Renal cortex interstitium (tissue), 11 donors: ENCODE data around the gene ARID1B. TPM values are rescaled to one million over a fixed set of nuclear protein-coding genes. Genes with fewer than 3 reads are reported as not detected.

Source experiments
- DNase-seq, 11 donors: peaks; one replicate each; pipeline ENCODE4 v3.0.0-alpha.2; 2013; ENCODE audit warnings: low read depth in 9 of 11, low spot score in 4 of 11; ENCODE audit errors: extremely low read depth in 1 of 11
- polyA plus RNA-seq, 3 donors: library from polyadenylated mRNA; unstranded; fragments of 120-200 nt; gene quantifications; one replicate each; pipeline ENCODE4 v1.2.1, GENCODE V29; 2013; ENCODE audit not compliant: insufficient read length in 3 of 3

Gene ARID1B
- polyA plus RNA-seq, 3 donors: 74.6 to 84.5 (median 76.8) TPM

DNA sequence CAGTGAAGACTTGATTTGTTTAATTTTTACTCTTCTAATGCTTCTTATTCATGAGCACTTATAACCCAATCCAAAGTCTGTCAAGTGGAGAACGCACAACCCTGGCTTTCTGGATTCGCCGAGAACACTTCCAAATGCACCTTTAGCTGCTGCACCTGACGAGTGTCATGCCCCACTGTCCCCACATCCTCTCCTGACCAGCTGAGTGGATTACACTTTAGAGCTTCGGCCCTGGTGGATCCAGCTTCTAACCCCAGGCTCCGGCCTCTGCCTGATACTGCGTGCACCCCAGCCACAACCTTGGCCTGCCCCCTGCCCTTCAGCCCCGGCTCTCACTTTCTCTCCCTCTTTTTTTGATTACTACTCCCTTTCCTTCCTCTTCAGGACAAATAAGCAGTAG lies 287.3 kb downstream of the ARID1B start:
- DNase-seq: no peak

DNA sequence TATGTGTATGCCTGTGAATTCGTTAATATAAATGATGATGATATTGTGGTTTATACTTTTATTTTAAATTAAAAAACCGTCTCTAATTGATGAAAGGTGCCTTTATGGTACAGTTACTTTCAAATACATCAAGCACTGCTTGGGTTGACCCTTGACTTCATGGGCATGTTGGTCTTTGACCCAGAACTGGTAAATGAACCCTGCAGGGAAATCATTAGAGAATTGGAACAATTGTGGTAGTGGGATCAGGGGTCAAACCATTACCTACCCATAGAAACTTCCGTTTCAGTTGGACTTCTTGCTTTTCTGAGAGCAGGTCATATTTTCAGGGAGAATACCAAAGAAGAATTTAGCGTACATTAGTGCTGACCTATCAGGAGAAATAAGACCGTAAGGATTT lies 288.2 kb downstream of the ARID1B start:
- no peak for DNase-seq

DNA sequence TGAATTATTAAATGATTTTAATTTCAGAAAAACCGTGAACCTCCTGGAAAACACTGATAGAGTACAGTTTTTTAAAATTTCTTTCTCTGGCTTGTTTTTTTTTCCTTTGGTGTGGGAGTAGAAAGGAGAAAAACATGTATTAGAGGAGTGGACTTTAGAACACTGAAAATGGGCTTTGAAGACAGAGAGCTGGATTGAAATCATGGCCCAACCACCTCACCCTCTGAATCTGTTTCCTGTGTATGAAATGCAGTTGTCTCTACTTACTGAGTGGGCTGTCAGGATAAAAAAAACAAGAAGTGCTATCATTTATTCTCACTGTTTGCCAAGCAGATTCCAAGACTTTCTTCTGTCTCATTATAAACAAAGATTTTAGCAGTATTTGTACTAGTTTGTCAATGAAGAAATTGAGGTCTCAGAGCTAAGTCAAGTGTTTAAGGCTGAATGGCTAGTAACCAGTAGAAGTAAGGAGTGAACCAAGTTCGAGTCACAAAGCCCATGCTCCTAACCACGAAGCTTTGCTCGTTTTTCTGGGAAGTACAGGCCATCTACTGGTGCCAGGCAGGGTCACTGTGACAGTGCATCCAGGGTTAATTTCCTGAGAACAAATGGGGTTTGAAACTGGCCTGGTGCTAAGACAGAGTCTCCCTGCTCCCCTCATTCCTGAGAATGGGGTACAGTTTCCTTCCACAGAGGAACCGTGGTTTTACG lies 289.8 kb downstream of the ARID1B start:
- no peak for DNase-seq

DNA sequence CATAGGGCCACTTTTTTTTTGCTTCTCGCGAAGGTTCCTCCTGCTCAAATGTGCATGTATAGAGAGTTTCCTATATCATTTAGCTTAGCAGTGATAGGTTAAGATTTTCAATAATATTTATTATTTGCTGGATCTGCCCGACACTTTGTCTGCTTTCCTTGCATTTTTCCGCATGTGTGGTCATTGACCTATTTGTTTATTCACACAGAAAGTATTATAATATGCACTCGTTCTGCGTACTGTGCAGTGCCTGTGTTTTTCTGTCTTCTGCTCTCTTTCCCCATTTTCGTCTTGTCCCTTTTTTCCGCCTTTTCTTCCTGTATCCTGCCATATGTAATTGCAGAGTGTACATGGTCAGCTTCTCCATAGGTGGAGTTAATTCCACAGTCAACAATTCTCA lies 290.3 kb downstream of the ARID1B start:
- DNase-seq: no peak

DNA sequence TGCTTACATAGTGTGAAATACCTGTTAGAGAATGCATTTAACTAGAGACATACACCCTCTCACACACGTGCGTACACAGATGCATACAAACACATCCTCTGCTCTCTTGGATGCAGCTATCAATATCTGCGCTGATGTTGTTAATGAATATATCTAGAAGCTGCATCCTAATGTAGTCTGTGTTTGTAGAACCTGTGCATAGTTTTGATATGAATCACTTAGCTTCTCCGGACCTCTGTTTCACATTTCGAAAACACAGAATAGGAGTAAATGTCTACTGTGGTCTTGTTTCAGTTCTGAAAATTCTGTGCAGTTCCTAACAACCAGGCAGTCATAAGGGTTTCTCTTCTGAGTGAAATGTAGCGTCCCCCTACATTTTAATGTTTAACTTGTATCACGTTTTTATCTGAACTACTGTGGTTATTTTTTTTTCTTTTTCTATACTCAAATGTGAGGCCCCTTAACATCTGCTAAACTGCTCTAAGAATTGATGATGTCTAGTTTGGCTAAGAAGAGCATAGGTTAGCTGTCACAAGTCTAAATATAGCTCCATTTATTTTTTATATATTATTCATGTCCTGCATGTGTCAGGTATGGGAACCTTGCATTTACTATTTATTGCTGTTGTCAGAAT lies 291.6 kb downstream of the ARID1B start:
- no peak for DNase-seq

DNA sequence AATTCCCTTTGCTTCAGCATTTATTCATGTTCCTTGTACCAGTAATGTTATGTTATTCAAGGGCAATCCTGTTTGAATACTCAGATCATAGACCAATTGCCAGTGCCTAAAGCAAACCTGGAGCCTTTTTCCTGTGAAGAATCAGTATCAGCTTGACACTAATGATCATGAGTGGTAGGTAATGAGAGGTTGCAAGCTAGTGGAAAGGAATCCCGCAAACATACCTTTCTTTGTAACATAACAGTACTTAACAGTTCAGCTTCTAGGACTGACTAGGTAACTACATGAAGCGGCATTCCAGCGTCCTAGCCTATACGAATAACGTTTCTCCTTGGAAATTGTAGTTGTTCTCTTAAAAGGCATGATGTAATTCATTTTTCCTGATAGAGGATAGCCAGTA lies 292.4 kb downstream of the ARID1B start:
- DNase-seq: peak in 1 of 11 donors; percentile 20

DNA sequence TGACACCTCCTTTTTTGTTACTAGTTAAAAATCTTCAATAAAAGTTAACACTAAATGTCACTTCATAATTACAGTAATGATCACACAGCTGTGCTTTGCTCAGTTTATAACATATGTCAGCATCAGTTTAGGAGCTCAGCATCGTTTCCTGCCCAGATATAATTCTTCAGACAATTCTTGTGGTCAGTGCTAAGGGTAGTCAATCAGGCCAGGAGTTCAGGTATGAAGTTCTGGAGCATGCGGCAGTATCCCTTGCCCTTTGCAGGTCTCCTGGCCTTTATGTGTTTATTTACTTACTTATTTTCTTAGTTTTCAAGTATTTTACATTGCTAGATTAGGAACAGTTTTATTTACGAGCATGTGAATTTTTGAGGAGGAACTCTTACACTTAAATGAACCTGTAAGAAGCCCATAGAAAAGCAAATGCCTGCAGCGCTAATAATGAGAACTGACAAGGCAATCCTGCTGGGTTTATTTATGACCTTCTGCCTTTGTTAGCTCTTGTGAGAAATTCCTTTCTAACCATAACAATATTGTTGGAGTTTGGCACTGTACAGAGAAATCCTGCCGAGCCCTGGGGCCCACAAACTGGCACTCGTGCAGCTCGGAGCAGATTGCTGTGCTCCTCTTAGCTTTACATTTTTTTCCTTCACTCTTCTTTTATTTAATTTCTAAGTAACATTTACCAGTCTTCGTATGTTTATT lies 293.4 kb downstream of the ARID1B start:
- peak in 2 of 11 donors; percentile 25 to 27 for DNase-seq

DNA sequence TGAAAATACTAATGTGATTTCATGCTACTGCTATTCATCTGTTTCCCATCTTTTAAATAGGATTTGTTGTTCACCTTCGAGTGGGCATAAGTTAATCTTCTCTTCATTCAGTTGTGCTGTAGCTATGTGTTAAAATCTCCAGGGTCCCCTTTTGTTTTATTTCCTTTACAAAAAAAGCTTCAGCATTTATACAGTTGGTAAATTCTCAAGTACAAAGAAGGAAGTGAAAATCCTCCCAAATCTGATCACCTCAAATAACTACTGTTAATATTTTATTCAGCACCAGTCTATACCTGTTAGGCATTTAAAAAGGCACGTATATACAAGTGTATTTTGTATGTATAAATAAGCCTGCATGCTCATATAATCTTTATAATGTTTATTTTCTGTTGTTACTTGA lies 294.9 kb downstream of the ARID1B start:
- DNase-seq: no peak

DNA sequence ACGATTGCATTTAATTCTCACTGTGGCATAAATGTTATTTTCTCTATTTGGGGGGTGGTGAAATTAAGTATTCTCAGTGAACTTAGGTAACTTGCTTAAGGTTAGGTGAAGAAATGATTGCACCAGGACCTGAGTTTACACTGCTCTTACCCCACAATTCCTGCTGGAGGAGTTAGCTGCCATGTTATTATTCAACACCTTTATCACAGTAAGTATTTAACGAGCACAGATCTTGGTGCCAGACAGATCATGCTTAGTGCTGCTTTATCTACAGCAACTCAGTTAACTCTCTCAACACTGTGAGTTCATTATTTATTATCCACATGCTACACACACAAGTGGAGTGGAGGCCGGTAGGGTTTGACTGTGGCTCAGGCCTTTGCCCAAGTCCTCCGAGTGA lies 296.4 kb downstream of the ARID1B start:
- DNase-seq: no peak

DNA sequence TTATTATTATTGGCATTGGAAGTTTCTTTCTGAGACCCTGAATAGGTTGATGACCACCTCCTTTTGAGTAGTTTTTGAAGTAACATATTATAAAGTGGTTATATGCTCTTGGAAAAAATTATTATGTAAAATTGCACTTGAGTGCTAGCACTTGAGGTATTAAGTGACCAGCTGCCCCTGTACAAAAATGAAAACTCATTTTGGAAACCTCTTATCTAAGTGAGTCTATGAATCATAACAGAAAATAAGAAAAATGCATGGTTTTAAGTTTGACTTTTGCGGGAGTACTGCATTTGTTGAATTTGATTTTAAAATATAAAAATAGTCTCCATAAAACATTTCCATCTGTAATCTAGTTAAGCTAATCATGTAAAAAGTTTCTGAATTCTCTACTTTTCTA lies 297.8 kb downstream of the ARID1B start:
- no peak for DNase-seq

DNA sequence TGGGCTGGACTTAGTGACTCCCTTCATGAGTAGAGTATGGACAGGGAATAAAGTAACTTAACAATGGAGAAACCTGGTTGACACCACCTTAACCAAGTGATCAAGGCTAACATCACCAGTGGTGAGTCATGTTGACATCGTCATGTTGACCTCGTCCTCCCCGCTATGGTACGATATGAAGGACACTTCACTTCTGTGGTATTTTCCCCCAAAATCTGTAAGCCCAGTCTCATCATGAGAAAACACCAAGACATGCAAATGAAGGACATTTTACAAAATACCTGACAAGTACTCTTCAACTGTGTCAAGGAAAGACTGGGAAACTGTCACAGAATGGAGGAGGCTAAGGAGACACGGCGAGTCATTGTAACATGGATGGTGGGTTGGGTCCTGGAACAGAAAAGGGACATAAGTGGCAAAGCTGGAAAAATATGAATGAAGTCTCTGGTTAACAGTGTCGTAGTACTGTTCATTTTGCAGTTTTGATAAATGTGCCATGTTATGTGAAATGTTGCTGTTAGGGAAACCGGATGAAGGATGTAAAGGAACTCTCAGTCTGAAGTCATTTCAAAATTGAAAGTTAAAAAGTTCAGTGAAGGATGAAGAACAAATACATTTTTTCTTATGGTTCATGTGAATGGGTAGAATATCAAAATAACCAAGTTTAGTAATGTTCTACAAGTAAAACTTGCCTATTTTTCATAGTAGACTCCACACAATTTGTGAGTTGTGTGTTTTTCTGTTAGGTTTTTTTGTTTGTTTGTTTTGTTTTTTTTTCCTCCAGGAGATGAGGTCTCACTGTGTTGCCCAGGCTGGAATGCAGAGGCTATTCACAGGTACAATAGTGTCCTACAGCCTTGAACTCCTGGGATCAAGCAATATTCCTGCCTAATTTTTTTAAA lies 298.6 kb downstream of the ARID1B start:
- no peak for DNase-seq

DNA sequence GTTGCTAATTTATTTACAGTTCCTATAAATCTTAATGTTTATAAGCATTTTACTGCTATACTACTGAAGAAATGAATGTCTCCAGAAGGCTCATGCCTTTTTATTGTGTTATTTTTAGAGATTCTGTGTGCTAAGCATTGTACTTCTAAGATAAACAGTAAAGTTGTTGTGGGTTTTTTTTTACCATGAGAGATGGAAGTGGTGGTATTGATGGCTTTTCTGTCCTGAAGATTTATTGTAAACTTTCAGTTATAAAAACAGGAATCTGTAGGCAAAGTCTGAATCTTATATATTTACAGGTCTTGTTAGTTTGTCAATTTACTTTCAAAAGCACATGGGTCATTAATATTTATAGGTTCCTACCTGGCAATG lies 299.3 kb downstream of the ARID1B start:
- no peak for DNase-seq

DNA sequence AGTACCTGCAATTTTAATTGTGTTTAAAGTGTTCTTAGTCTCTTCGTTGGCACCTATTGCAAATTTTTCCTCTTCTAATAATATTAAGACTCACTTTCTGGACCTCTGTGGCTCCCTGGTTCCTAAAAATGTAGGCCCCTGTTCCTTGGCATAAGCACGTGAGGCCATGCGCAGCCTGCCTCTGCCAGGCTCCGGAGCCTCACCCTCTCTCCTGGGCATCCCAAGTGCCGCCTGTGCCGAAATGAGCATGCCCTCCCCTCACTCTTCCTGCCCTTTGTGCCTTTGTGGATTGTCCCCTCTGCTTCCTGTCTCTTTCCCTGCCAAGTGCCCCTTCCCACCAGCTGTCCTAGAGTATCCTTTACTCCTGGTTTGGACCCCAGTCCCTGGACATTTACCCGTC lies 300.1 kb downstream of the ARID1B start:
- no peak for DNase-seq

DNA sequence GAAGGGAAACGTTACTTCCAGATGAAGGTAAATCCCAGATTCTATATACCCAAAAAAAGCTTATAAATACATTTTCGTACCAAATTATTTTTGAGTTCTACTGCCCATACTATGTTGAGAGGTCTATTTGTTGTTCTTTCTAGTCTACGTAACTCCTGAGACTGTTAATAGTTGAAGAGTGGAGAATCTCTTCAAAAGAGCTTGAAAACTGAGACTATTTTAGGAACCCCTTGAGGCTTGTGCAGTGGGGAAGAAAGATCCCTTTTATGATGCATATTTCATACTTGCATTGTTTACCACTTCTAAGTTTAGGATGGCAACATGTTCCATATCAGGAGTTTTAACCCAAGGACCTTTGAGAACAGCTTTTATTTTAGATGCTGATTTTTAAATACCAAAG lies 301.1 kb downstream of the ARID1B start:
- DNase-seq: no peak

DNA sequence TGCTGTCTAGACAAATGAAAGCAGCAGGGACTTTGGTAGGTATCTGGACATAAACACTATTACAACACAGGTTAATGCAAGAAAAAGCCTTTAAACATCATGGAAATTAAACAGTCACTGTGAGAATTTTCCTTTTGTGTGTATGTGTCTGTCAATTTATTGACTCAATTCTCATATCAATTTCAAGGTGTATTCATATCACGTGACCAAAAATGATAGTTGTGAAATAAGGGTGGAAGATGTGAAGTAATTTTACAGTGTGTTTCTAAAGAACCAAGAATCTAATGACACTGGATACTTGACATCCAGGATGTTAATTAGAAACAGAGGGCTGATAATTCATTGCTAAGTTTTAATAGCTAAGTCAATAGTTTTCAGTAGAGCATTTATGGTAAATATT lies 302.1 kb downstream of the ARID1B start:
- DNase-seq: no peak

DNA sequence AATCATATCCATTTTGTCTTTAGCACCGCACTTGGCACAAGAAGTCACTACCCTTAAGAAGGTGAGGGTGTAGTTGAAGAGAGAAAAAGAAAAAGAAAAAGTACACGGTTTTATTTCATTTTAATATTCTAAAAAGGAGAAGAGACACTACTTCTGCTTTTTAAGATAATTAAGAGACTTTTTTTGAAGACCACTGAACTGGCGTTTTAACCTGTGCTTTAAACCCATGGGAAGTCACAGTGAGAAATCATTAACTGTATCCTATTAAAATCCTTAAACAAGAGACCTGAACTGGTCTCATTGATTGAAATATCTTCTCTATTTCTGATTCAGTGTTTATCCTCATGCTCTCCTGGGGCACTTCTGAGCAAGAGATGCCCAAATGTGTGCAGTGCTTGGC lies 302.6 kb downstream of the ARID1B start:
- no peak for DNase-seq

DNA sequence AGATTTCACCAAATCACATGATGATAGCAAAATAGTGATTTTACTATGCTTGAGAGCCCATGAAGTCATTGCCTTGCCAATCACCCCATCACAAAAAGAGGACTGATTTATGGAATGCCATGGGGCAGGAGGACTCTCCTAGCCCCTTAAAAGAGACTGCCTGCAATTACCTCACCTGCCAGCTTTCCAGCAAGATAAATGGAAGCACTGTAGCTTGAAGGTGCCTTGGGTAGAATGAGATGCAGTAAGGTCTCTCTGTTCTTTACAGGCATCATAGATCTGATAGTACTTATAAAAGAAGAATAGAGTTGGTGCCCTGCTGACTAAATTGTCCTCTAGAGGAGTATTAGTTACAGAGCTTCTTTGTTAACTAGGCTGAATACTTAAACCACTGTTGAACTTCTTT lies 303.8 kb downstream of the ARID1B start:
- no peak for DNase-seq

DNA sequence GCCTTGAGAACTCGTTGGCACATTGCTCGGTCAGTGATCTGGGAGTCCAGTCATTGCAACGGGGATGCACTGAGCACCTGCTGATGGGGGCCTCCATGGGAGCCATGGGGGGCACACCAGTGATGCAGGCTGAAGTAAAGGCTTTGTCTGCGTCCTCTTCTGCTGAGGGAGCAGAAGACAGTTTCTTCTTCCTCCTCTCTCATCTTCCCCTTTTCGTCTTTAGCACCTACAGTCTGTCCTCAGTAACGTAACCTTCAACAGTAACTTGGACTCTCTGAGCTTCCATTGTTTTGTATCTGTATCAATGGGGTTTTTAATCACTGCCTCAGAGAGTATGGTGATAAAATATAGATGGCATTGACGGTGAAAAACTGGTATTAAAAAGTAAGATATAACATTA lies 306.2 kb downstream of the ARID1B start:
- no peak for DNase-seq

DNA sequence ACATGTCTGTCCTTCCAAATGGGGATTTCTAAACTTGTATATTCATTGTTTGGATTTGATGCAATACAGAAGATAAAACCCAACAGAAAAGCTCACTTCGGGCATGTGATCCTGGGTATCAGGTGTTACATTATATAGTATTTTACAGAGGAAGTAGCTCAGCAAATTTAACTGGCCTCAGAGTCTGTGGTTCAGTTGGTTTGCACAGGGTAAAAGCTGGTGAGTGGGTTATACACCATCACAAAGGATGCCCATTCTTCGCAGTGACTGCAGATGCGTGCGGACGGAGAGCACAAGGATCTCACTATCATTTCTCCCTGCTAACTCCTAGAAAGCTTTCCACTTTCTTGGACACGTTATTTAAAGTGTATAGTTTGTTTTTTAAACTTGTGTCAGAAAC lies 309.5 kb downstream of the ARID1B start:
- DNase-seq: no peak

DNA sequence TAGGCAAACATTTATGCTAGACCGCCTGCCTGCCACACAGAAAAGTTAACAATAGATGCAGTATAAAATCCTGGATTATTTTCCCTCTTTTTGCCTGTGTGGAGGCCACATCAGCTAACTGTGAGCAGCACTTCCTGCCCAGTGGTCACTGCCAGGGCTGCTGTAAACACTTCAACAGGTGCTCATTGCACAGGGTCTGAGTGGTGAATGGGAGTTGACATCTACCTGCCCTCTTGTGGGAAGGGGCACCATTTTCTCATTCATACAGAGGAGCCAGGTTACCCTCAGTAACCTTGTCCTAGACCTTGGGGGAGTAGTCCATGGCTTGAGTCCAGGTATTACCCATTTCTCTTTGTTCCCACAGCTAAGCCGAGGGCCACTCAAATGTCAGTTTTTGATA lies 310.8 kb downstream of the ARID1B start:
- no peak for DNase-seq
